Peyer's patch (tissue), 4 donors: ENCODE data around the gene NGEF. TPM values are rescaled to one million over a fixed set of nuclear protein-coding genes. Genes with fewer than 3 reads are reported as not detected.

Experiments used
- DNase-seq, 3 donors: peaks; one replicate each; pipeline ENCODE4 v3.0.0-alpha.2; 2017 to 2019
- H3K27ac ChIP-seq, 4 donors: fragments of 200-600 bp; sonication (generic); one replicate each; pipeline ENCODE4 v1.5.1; 2016 to 2019
- H3K27me3 ChIP-seq, 2 donors: fragments of 200-600 bp; sonication (generic); one replicate each; pipeline ENCODE4 v1.5.1; 2019
- H3K36me3 ChIP-seq, 3 donors: fragments of 200-600 bp; sonication (generic); one replicate each; pipeline ENCODE4 v1.5.1; 2016 to 2019
- H3K4me1 ChIP-seq, 4 donors: fragments of 200-600 bp; sonication (generic); one replicate each; pipeline ENCODE4 v1.5.1; 2016 to 2019
- H3K4me3 ChIP-seq, 4 donors: fragments of 200-600 bp; sonication (generic); 1 replicate in 3 of 4; 2 replicates in 1 of 4; pipeline ENCODE4 v1.5.1; 2016 to 2019; ENCODE audit warnings: mild to moderate bottlenecking in 1 of 4
- H3K9me3 ChIP-seq, 4 donors: fragments of 200-600 bp; sonication (generic); one replicate each; pipeline ENCODE4 v1.5.1; 2016 to 2019; ENCODE audit warnings: mild to moderate bottlenecking in 1 of 4
- POLR2A ChIP-seq, 2 donors: fragments of 450-650 bp; IDR thresholded peaks; one replicate each; pipeline ENCODE4 v1.5.1; 2017; ENCODE audit warnings: antibody characterized with exemption in 2 of 2, mild to moderate bottlenecking in 2 of 2, moderate library complexity in 2 of 2
- total RNA-seq, 4 donors: library from RNA; depleted of rRNA; stranded (reverse); fragments of >200 nt; gene quantifications; one replicate each; pipeline ENCODE4 v1.1.0, GENCODE V29; 2016
- TF ChIP-seq, protein P1 (sequence below), 6 experiments: fragments of 450-650 bp in 4 of 6; fragments of 200-600 bp in 2 of 6; sonication (generic) in 1 of 6; IDR thresholded peaks; one replicate each; pipeline ENCODE4 v1.5.1; 2017 to 2019; ENCODE audit warnings: antibody characterized with exemption in 6 of 6, mild to moderate bottlenecking in 3 of 6, moderate library complexity in 1 of 6

NGEF gene
- total RNA-seq, 4 donors from 2014 or later = 54.5 to 116 (median 98.1) TPM

DNA sequence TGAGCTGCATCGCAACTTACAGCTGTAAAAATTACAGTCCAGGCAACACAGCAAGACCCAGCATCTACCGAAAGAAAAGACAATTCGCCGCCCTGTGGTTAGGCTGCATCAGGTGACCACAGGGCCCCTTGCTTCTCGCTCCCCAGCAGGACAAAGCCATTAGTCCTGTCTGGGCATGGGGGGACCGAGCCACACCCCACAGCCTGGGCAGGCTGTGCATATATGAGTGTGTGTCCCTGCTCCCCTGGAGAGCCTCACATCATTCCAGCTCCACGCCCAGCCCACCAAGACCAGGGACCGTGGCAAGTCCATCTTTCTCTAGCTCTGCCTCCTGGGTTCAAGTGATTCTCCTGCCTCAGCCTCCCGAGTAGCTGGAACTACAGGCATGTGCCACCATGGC lies 109.1 kb downstream of the NGEF start:
- H3K27ac ChIP-seq = no peak overlapping the region
- TF ChIP-seq, protein P1, sequence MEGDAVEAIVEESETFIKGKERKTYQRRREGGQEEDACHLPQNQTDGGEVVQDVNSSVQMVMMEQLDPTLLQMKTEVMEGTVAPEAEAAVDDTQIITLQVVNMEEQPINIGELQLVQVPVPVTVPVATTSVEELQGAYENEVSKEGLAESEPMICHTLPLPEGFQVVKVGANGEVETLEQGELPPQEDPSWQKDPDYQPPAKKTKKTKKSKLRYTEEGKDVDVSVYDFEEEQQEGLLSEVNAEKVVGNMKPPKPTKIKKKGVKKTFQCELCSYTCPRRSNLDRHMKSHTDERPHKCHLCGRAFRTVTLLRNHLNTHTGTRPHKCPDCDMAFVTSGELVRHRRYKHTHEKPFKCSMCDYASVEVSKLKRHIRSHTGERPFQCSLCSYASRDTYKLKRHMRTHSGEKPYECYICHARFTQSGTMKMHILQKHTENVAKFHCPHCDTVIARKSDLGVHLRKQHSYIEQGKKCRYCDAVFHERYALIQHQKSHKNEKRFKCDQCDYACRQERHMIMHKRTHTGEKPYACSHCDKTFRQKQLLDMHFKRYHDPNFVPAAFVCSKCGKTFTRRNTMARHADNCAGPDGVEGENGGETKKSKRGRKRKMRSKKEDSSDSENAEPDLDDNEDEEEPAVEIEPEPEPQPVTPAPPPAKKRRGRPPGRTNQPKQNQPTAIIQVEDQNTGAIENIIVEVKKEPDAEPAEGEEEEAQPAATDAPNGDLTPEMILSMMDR (IDR thresholded peaks at IDR 0.05) = no peak
- no peak for TF ChIP-seq POLR2A (IDR thresholded peaks at IDR 0.05)
- no peak overlapping the region for H3K4me3 ChIP-seq
- H3K9me3 ChIP-seq = no peaks in the 10 kb centered on the region
- no peaks in the 10 kb centered on the region for H3K4me1 ChIP-seq
- H3K27me3 ChIP-seq = no peaks in the 10 kb centered on the region
- no peak for DNase-seq
- no peaks in the 10 kb centered on the region for H3K36me3 ChIP-seq

DNA sequence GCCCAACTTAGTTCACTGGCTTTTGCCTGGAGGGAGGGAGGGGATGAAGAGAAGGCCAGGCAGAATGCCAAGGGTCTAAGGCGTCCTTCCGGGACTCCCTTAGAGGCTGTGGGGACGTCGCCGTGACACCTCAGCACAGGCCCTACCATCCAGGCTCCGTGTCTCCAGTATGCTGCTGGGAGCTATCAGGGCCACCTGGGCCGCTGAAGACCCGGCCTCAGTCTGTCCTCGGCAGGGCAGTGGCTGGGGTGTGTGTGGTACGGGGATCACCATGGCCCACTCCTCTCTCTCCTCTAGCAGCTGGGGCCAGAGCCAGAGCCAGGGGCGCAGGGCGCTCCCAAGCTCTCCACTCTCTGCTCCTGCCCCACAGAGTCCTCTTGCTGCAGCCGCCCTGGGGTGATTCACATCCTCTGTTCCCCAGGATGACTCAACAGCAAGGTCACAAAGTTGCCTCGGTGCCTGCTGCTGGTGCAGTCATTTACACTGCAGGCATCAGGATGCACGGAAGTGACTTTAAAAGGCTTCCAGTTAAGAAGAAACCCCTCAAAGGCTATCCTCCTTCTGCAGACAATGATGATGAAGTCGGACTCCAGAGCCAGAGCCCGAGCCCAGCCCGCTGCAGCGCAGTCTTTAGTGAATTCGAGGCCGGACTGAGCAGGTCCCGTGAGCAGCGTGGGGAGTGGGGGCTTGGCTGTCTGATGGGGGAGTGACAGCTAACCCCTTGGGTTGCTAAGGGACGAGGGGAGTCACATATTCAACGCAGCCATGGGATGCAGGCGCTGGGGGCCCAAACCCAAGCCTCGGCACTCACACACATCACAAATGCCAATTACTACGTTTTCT lies 111.1 kb downstream of the NGEF start:
- H3K9me3 ChIP-seq = no peaks in the 10 kb centered on the region
- TF ChIP-seq, protein P1 (IDR thresholded peaks at IDR 0.05) = no peak
- no peak for TF ChIP-seq POLR2A (IDR thresholded peaks at IDR 0.05)
- peak in 1 of 3 donors; percentile 60 for DNase-seq
- H3K4me3 ChIP-seq = no peak overlapping the region
- no peak overlapping the region for H3K27ac ChIP-seq
- H3K27me3 ChIP-seq = no peaks in the 10 kb centered on the region
- H3K36me3 ChIP-seq = no peaks in the 10 kb centered on the region
- no peaks in the 10 kb centered on the region for H3K4me1 ChIP-seq

DNA sequence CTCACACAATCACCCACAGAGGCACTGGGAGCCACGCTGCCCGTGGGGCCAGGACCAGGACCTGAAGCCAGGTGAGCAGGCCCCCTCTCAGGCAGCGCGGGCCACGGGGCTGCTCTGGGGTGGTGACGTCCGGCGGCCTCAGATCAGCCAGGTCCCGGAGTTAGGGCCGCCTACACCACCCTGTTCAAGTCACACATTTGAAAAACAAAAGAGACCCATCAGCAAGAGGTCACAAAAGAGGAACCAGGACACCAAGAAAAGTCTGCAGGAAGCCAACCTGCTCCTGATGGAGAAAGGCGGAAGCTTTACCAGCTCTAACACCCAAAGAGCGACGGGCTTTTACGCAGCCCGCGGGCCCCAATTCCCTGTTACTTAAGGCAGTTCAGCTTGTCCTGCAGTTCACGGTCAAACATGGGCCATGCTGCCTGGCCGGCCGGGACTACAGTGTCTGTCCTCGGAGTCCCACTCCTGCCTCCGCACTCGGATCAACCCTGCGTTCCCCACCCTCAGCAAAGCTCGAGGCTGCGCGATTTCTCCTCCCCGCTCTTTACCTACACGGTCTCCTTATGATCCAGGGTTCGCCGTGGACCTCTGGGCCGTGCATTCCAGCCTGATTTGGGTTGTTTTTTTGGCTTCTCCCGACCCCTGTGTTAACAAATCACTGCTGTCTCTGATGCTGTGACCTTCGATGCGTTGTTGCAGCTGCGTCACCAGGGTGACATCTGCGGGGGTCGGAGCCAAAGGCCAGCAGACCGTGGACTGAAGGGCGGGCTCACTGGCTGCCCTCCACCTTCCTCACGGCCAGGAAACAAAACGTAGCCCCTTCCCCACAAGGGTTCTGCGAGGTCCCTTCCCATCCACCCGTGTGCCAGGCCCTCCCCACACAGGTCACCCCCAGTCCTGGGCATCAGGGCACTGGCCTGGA lies 112.0 kb downstream of the NGEF start:
- no peak for DNase-seq
- no peak overlapping the region for H3K27ac ChIP-seq
- H3K36me3 ChIP-seq = no peaks in the 10 kb centered on the region
- H3K4me3 ChIP-seq = no peak overlapping the region
- no peaks in the 10 kb centered on the region for H3K27me3 ChIP-seq
- no peaks in the 10 kb centered on the region for H3K9me3 ChIP-seq
- no peaks in the 10 kb centered on the region for H3K4me1 ChIP-seq
- no peak for TF ChIP-seq POLR2A (IDR thresholded peaks at IDR 0.05)
- TF ChIP-seq, protein P1 (IDR thresholded peaks at IDR 0.05) = no peak

DNA sequence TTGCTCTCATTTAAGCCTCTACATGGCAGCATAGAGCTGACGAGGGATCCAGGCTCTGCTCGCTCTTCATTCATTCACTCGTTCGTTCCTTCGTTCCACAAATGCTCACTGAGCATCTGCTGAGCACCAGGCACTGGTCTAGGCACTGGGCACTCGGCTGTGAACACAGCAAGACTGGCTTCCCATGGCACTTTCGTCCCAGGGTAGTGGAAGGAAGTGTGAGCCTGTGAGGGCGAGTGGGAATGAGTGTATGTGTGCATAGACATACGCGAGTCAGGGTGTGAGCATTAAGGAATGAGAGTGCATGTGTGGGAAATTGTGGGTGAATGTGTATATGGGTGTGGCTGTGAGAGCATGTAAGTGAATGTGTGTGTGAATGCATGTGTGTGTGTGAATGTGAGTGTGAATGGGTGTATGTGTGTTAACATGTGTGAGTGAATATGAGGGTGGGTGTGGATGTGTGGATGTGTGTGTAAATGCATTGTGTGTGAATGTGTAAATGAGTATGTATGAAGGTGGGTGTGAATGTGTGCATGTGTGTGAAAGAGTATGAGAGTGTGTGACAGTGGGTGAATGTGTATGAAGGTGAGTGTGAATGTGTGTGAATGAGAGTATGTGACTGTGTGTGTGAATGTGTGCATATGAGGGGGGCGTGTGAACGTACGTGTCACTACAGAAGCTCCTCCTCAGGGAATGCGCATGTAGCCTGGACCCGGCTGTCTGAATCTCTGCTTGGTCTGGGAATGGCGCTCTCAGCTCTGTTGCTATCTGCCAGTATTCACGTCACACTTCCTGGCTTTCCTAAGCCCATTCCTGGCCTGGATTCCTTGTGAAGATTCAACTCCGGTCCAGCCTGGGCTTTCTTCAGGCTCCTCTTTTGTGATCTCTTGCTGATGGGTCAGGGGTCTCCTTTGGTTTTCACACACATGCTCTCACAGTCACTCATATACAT lies 114.2 kb downstream of the NGEF start:
- TF ChIP-seq, protein P1 (IDR thresholded peaks at IDR 0.05) = no peak
- no peak for TF ChIP-seq POLR2A (IDR thresholded peaks at IDR 0.05)
- Histone ChIP-seq H3K36me3 (peaks cover 0 to 3% (median 0%) of the 10 kb centered on the region in 3 donors), H3K4me1 (no peaks in the 10 kb centered on the region), H3K27me3 (no peaks in the 10 kb centered on the region), H3K27ac (no peak overlapping the region), H3K4me3 (no peak overlapping the region), H3K9me3 (no peaks in the 10 kb centered on the region)
- no peak for DNase-seq
